ENCODE results near the gene CCDC91.

CCDC91 gene

DNA sequence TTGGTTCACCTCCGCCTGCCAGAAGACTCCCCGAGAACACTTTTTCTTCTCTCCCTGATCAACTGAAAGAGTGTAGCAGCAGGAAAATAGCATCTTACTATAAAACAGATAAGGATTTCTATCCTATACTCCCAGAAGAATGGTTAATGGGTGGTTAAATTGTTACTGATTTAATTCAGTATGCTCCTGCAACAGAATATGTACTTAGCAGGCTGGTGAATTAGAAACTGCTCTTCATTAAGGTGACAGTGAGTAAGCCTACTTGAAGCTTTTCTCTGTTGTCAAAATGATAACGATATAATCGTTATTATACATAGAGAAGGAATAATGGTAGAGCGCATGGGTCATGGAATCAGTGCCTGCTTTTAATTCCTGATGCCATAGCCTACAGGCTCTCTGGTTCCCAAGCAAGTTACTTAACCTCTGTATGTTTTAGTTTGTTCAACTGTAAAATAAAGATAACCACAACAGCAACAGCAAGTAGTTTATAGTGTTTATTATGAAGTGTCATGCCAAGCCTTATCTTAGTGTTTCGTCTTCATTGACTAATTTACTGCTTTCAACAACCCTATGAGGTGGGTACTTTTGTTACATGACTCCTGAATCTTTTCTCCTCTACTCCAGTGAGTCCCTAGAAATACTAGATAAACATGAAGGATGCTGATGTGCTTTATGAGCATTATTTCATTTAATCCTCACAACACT is 392.6 kb downstream of the CCDC91 start:
- no peak for DNase-seq (ENCODE audit: low spot score)

DNA sequence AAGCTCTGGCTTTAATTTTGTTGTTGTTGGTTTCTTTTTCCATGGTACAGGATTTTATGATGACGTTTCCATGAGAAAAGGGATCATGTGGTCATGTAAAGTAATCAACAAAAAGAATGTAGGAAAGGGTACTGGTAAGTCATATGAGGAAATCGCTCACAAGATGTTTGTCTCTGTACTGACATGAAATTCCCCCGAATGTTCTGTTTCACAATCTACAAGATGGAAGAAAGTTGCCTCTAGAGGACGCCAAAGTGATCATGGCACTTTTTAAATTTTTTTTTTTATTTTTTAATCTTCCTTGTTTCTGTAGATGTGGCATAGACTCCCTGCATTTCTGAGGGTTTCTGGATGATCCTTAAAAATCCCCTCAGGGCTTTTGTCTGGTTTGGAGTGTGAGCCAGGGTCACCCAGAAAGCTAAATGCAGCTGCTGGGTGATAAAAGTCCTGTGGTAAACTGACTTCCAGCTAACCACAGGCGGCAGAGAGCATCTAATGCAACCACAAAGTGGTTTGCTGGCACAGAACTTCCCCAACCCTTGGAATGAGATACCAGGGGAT is 393.5 kb downstream of the CCDC91 start:
- no peak for DNase-seq (ENCODE audit: low spot score)

DNA sequence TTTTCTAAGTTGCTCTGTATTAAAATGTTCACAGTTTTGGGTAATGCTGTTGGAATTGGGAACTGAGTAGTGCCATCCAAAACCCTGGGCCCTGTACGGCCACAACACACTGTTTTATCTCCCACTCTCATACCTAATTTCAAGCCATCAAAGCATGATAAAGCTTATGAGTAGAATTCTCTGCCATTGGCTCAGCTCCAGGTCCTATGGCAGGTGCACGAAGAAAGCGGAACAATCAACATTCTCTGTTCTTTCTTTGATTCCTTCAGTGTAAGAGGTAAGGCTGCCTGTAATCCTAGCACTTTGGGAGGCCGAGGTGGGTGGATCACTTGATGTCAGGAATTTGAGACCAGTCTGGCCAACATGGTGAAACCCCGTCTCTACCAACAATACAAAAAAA is 394.9 kb downstream of the CCDC91 start:
- no peak for DNase-seq (ENCODE audit: low spot score)

DNA sequence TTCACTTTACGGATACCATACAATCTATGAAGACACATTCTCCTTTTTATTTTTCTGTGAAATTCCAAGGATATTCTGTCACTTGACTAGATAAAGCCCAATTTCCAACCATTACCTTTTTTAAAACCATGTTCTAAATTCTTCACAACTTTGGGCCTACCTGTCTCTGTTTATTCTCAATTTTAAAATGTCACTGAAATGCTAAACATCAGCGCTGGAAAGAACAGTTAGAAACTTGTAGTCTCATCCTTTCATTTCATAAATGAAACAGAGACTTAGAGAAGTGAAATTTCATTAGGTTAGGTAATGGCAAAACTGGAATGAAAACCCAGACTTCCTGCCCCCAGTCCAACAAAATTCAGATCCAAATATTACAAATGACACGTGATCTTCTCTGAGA is 396.2 kb downstream of the CCDC91 start:
- DNase-seq (ENCODE audit: low spot score): no peak

DNA sequence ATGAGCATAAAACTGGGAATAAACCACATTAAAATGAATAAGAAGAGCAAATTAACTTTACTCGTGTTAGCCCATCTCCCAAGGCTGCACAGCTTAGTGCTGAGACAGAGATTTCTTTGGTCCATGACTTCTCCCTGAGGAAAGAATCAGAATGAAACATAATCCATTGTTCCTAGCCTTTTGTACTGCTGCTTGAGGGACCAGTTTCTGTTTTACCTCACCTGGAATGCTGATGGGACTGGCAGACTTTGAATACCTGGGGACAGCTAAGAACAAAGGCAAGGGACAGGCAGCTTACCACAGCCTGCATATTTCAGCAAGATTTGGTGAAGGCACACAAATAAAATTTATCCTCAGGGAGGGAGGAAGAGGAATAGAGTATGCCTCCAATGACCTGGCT is 401.6 kb downstream of the CCDC91 start:
- no peak for DNase-seq (ENCODE audit: low spot score)
